HepG2 (cell line): ENCODE data around the gene C10orf90. TPM values are rescaled to one million over a fixed set of nuclear protein-coding genes. Genes with fewer than 3 reads are reported as not detected.

Experiments used
- ATAC-seq: fragments of 200-7000 bp; cut with Tn5 transposase; 3 replicates; pipeline ENCODE4 v1.9.1; 2020; ENCODE audit warnings: mild to moderate bottlenecking, moderate library complexity
- BruUV-seq: library from RNA; stranded (reverse); fragments of 400-500 nt; replicated peaks from 2 replicates; lab custom pipeline; 2021; lab: Mats Ljungman, UMichigan
- CTCF ChIA-PET: fragments of 300-600 bp; formaldehyde crosslinking; extraction: SDS; loops from one replicate; lab custom pipeline; 2021; ENCODE audit warnings: low total read pairs, inconsistent platforms, low intra/inter-chr PET ratio; lab: Yijun Ruan, JAX
- POLR2A ChIA-PET: fragments of 350-600 bp; sonication (Branson Sonifier 250); formaldehyde crosslinking; loops from one replicate; lab custom pipeline; 2020; ENCODE audit warnings: antibody characterized with exemption, inconsistent platforms; lab: Yijun Ruan, JAX
- DNase-seq: peaks from one replicate; pipeline ENCODE4 v3.0.0-alpha.2; 2015; ENCODE audit warnings: low spot score
- FAIRE-seq: peaks from 3 replicates; lab custom pipeline; 2011; peaks lifted over from hg19 to GRCh38; lab: Jason Lieb, UNC
- H2AFZ ChIP-seq: one replicate; pipeline ENCODE4 v1.6.1; 2011; ENCODE audit warnings: low read length, inconsistent platforms
- H3K27ac ChIP-seq: fragments of 300-600 bp; 3 replicates; pipeline ENCODE4 v1.8.0; 2011; ENCODE audit warnings: mixed run types, mild to moderate bottlenecking, mixed read lengths, low read length, inconsistent platforms; ENCODE audit not compliant: insufficient read depth; ENCODE audit errors: extremely low read length
- H3K27me3 ChIP-seq, 2 experiments: fragments of 200-600 bp in 1 of 2; 2 replicates in 1 of 2; 3 replicates in 1 of 2; pipeline versions ENCODE4 v1.6.0 to v1.8.0; 2011; ENCODE audit warnings: low read length in 2 of 2, mild to moderate bottlenecking in 2 of 2, moderate library complexity in 2 of 2, inconsistent platforms in 1 of 2; ENCODE audit not compliant: insufficient read depth in 2 of 2, control insufficient read depth in 1 of 2
- H3K36me3 ChIP-seq, 2 experiments: fragments of 200-600 bp in 1 of 2; replicated peaks in 1 of 2; 2 replicates in 1 of 2; 3 replicates in 1 of 2; pipeline versions ENCODE4 v1.5.1 to v1.8.0; 2011; ENCODE audit warnings: low read length in 2 of 2, inconsistent platforms in 1 of 2; ENCODE audit not compliant: insufficient read depth in 2 of 2, control insufficient read depth in 1 of 2
- H3K4me1 ChIP-seq: 2 replicates; pipeline ENCODE4 v1.5.1; 2012; ENCODE audit warnings: low read length, inconsistent platforms; ENCODE audit not compliant: insufficient read depth
- H3K4me2 ChIP-seq: 2 replicates; pipeline ENCODE4 v1.6.0; 2011; ENCODE audit warnings: low read depth, low read length, inconsistent platforms
- H3K4me3 ChIP-seq, 3 experiments: fragments of 200-600 bp in 1 of 3; sonication (generic), shearing (Covaris generic) in 1 of 3; replicated peaks in 1 of 3; 2 replicates each; pipeline ENCODE4 v1.5.1; 2011 to 2016; ENCODE audit warnings: low read length in 3 of 3, inconsistent platforms in 2 of 3, low read depth in 2 of 3, mild to moderate bottlenecking in 2 of 3, control low read depth in 1 of 3, mixed read lengths in 1 of 3; ENCODE audit not compliant: insufficient read depth in 1 of 3
- H3K79me2 ChIP-seq: one replicate; pipeline ENCODE4 v1.6.1; 2011; ENCODE audit warnings: low read length, inconsistent platforms; ENCODE audit not compliant: insufficient read depth
- H3K9ac ChIP-seq: 2 replicates; pipeline ENCODE4 v1.6.0; 2011; ENCODE audit warnings: mild to moderate bottlenecking, low read depth, low read length, inconsistent platforms; ENCODE audit not compliant: insufficient read depth
- H3K9me3 ChIP-seq: 2 replicates; pipeline ENCODE4 v1.5.1; 2012; ENCODE audit warnings: mild to moderate bottlenecking, low read length
- H4K20me1 ChIP-seq: 2 replicates; pipeline ENCODE4 v1.6.0; 2011; ENCODE audit warnings: inconsistent platforms, mild to moderate bottlenecking, low read length, moderate library complexity; ENCODE audit not compliant: insufficient read depth
- ARID2 ChIP-seq: sonication (generic); formaldehyde crosslinking; IDR thresholded peaks from 2 replicates; pipeline ENCODE4 v1.8.1; 2022; ENCODE audit warnings: mild to moderate bottlenecking, missing genetic modification reagents, borderline replicate concordance
- HCFC1 ChIP-seq: fragments of 150-350 bp; IDR thresholded peaks from 2 replicates; pipeline ENCODE4 v1.6.1; 2014; ENCODE audit warnings: low read depth, low read length
- MEIS2 ChIP-seq: sonication (generic); formaldehyde crosslinking; IDR thresholded peaks from 2 replicates; pipeline ENCODE4 v1.9.0; 2021; ENCODE audit warnings: mild to moderate bottlenecking, missing genetic modification reagents
- SNAI1 ChIP-seq: sonication (generic); formaldehyde crosslinking; IDR thresholded peaks from 2 replicates; pipeline ENCODE4 v1.5.0; 2020; ENCODE audit warnings: mild to moderate bottlenecking, missing genetic modification reagents, borderline replicate concordance
- TCF7 ChIP-seq: sonication (generic); IDR thresholded peaks from 2 replicates; pipeline ENCODE4 v1.6.1; 2016; ENCODE audit warnings: antibody characterized with exemption, low read depth
- ZNF7 ChIP-seq: IDR thresholded peaks from 2 replicates; pipeline ENCODE4 v1.6.1; 2016; ENCODE audit warnings: missing biosample characterization, missing genetic modification reagents
- WGBS: methylation state at CpG from one replicate; pipeline ENCODE4 v1.1.6; 2017; ENCODE audit warnings: low lambda C conversion rate; 5-methylcytosine and 5-hydroxymethylcytosine counted together
- in situ Hi-C: cut with HindIII; loops from 2 replicates; pipeline ENCODE4 v1.10.0; 2017; ENCODE audit warnings: low pct_unique_long_range_greater_than_20kb; ENCODE audit not compliant: extremely low pct_ligation_motif_present
- intact Hi-C: fragments of 100-400 bp; cut with micrococcal nuclease; formaldehyde crosslinking; loops from one replicate; pipeline ENCODE4 v1.10.0; 2022; ENCODE audit not compliant: unreplicated experiment
- polyA plus RNA-seq, 8 experiments: library from polyadenylated mRNA; depleted of rRNA in 3 of 8; stranded (reverse) in 7 of 8; unstranded in 1 of 8; fragments of >200 nt; fragmentation: Illumina TruSeq in 4 of 8; extraction: Trizol in 4 of 8; gene quantifications; 2 replicates each; pipeline versions ENCODE4 v1.2.1 to v1.2.3, GENCODE V29; 2011 to 2016; ENCODE audit warnings: low read depth in 4 of 8, missing spikeins in 1 of 8, mixed read lengths in 1 of 8; ENCODE audit not compliant: insufficient read depth in 1 of 8
- total RNA-seq, 5 experiments: library from RNA; depleted of rRNA; stranded (reverse); fragments of >200 nt; fragmentation: Illumina TruSeq; extraction: Trizol; gene quantifications; 2 replicates each; pipeline ENCODE4 v1.2.3, GENCODE V29; 2016; ENCODE audit warnings: low read depth in 1 of 5
- TF ChIP-seq, protein P1 (sequence below), 2 experiments: fragments of 450-650 bp in 1 of 2; sonication (generic) in 1 of 2; formaldehyde crosslinking; IDR thresholded peaks; 2 replicates each; pipeline versions ENCODE4 v1.5.0 to v1.8.0; 2020 to 2022; ENCODE audit warnings: mild to moderate bottlenecking in 1 of 2, missing genetic modification reagents in 1 of 2
- TF ChIP-seq, protein P2 (sequence below), 2 experiments: IDR thresholded peaks; 2 replicates each; pipeline ENCODE4 v1.6.1; 2011 to 2012; ENCODE audit warnings: low read length in 2 of 2, borderline replicate concordance in 1 of 2, low read depth in 1 of 2, mild to moderate bottlenecking in 1 of 2, moderate library complexity in 1 of 2

Gene C10orf90
- total and polyA plus RNA-seq, 2 of the 13 experiments (the other 11 are each of a cell fraction or from before 2014, with no cell fraction given): not detected

DNA sequence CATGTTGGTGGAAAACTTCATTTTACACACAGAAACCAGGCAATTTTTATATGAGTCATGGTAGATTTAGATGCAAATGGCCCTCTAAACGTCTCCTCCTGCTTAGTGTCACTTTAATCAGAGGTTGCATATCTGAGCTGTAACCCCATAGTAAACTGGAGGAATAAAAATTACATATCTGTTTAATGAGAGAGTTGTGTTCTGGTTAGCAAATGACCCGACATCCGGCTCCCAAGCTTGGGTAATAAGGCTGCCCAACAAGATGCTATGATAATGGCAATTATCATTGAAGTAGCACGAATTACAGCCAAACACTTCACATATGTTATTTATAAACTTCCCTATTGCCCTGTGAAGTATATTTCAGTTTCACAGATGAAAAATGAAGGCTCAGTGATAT lies 271.6 kb downstream of the C10orf90 start:
- DNase-seq: no peak
- H3K27me3 ChIP-seq: peaks cover 0 to 5% of the 10 kb centered on the region in 2 experiments; a peak in 2 of 5 replicates
- FAIRE-seq: no peak
- H3K27ac ChIP-seq: no peak overlapping the region
- H3K9ac ChIP-seq: no peak overlapping the region
- ATAC-seq: no peak
- no peak overlapping the region for H3K4me2 ChIP-seq
- POLR2A ChIA-PET: no interaction called here
- no peaks in the 10 kb centered on the region for H3K79me2 ChIP-seq
- intact Hi-C loops: no loop called here
- 7% methylated on average over 4 of the region's 4 CpGs for WGBS
- no peak overlapping the region for H3K4me3 ChIP-seq
- no peaks in the 10 kb centered on the region for H3K4me1 ChIP-seq
- no peaks in the 10 kb centered on the region for H4K20me1 ChIP-seq
- no peaks in the 10 kb centered on the region for H3K36me3 ChIP-seq
- no peaks in the 10 kb centered on the region for H3K9me3 ChIP-seq
- no peak for TF ChIP-seq SNAI1 (CRISPR knock-in tag)
- no peak for TF ChIP-seq ARID2 (CRISPR knock-in tag)
- TF ChIP-seq HCFC1: no peak
- no peak for TF ChIP-seq ZNF7 (CRISPR knock-in tag)
- no peak for TF ChIP-seq MEIS2 (CRISPR knock-in tag)
- TF ChIP-seq, protein P1, sequence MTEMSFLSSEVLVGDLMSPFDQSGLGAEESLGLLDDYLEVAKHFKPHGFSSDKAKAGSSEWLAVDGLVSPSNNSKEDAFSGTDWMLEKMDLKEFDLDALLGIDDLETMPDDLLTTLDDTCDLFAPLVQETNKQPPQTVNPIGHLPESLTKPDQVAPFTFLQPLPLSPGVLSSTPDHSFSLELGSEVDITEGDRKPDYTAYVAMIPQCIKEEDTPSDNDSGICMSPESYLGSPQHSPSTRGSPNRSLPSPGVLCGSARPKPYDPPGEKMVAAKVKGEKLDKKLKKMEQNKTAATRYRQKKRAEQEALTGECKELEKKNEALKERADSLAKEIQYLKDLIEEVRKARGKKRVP (CRISPR knock-in tag; IDR thresholded peaks at IDR 0.05): no peak
- TF ChIP-seq, protein P2, sequence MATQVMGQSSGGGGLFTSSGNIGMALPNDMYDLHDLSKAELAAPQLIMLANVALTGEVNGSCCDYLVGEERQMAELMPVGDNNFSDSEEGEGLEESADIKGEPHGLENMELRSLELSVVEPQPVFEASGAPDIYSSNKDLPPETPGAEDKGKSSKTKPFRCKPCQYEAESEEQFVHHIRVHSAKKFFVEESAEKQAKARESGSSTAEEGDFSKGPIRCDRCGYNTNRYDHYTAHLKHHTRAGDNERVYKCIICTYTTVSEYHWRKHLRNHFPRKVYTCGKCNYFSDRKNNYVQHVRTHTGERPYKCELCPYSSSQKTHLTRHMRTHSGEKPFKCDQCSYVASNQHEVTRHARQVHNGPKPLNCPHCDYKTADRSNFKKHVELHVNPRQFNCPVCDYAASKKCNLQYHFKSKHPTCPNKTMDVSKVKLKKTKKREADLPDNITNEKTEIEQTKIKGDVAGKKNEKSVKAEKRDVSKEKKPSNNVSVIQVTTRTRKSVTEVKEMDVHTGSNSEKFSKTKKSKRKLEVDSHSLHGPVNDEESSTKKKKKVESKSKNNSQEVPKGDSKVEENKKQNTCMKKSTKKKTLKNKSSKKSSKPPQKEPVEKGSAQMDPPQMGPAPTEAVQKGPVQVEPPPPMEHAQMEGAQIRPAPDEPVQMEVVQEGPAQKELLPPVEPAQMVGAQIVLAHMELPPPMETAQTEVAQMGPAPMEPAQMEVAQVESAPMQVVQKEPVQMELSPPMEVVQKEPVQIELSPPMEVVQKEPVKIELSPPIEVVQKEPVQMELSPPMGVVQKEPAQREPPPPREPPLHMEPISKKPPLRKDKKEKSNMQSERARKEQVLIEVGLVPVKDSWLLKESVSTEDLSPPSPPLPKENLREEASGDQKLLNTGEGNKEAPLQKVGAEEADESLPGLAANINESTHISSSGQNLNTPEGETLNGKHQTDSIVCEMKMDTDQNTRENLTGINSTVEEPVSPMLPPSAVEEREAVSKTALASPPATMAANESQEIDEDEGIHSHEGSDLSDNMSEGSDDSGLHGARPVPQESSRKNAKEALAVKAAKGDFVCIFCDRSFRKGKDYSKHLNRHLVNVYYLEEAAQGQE (IDR thresholded peaks at IDR 0.05; ENCODE audit: borderline replicate concordance in 1 of 2, low read depth in 1 of 2, low read length in 2 of 2): no peak
- no peak for TF ChIP-seq TCF7
- TF ChIP-seq, all 625 proteins: peak for 0
- no TSS peak for BruUV-seq
- H2AFZ ChIP-seq: no peak overlapping the region
- in situ Hi-C loops: loop anchor here (25.0 kb wide), 1 partner anchor 412 kb away; no protein-coding TSS in a partner anchor
- CTCF ChIA-PET: no interaction called here
